ENCODE results near the gene NOL11. TPM values are rescaled to one million over a fixed set of nuclear protein-coding genes. Genes with fewer than 3 reads are reported as not detected.

The NOL11 gene
- total RNA-seq, 4 donors from 2014 or later = 23.6 to 45.7 (median 27.3) TPM

- TF ChIP-seq, protein P1, sequence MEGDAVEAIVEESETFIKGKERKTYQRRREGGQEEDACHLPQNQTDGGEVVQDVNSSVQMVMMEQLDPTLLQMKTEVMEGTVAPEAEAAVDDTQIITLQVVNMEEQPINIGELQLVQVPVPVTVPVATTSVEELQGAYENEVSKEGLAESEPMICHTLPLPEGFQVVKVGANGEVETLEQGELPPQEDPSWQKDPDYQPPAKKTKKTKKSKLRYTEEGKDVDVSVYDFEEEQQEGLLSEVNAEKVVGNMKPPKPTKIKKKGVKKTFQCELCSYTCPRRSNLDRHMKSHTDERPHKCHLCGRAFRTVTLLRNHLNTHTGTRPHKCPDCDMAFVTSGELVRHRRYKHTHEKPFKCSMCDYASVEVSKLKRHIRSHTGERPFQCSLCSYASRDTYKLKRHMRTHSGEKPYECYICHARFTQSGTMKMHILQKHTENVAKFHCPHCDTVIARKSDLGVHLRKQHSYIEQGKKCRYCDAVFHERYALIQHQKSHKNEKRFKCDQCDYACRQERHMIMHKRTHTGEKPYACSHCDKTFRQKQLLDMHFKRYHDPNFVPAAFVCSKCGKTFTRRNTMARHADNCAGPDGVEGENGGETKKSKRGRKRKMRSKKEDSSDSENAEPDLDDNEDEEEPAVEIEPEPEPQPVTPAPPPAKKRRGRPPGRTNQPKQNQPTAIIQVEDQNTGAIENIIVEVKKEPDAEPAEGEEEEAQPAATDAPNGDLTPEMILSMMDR (IDR thresholded peaks at IDR 0.05; ENCODE audit: low read depth) = no peak
These were observed 23.9 kb upstream of the NOL11 start for GRCh38 chr17:67693811-67694210.

- TF ChIP-seq, protein P1 (IDR thresholded peaks at IDR 0.05; ENCODE audit: low read depth) = no peak
These were observed 21.4 kb upstream of the NOL11 start for GRCh38 chr17:67696347-67696746.

- TF ChIP-seq, protein P1 (IDR thresholded peaks at IDR 0.05; ENCODE audit: low read depth) = no peak
These were observed 20.8 kb upstream of the NOL11 start for GRCh38 chr17:67696853-67697498.

DNA sequence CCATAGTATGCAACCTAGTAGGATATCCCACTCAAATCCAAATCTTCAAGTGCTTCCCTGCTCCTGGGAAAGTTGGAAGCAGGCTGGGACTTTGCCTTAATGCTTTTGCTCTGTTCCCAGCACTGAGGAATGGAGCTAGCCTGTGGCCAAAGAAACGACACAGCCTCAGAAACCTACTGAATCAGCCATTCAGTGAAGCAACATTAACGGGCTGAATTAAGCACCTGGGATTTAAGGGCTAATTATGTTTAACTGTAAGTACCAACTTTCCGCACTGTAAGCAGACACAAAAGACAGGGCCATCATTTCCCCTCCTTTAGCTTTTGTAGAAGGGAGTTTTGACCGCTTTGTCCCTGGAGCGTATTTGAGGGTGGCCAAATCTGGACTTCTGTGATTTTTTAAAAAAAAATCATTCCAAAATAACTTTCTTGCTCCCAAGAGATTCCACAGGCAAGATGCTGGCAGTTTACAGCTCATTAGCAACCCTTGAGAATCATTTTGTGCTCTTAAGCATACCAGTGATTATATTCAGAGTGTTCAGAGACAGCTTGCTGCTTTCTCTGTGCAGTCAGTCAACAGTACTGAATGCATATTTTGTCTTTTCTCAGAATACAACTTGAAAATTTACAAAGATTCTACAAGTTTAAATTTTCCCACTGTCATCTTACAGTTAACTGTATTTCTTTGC lies 17.6 kb upstream of the NOL11 start:
- TF ChIP-seq, protein P1 (IDR thresholded peaks at IDR 0.05; ENCODE audit: low read depth) = no peak

- TF ChIP-seq, protein P1 (IDR thresholded peaks at IDR 0.05; ENCODE audit: low read depth) = no peak
These were observed 17.0 kb upstream of the NOL11 start for GRCh38 chr17:67700725-67701119.

- TF ChIP-seq, protein P1 (IDR thresholded peaks at IDR 0.05; ENCODE audit: low read depth) = no peak
These were observed 10.3 kb upstream of the NOL11 start for GRCh38 chr17:67707442-67707841.

DNA sequence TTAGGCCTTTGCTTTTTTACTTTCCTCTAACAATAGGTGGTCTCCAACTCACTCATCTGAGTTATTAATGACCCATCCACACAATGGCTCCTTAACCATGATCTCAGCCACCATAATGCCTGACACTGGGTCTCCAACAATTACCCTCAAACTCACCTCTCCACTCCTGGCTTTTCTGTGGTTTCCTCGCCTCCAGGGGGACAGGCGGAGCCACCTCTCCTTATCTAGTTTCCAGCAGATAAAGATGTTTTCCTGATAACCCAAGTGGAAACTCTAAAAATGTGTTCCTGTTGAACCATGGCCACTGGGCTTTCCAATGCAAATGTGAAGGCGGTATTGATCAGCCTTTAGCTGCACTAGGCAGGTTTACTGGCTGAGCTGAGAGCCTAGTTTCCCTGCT lies 9.4 kb upstream of the NOL11 start:
- TF ChIP-seq, protein P1 (IDR thresholded peaks at IDR 0.05; ENCODE audit: low read depth) = no peak
